Caco-2 (cell line): Measurements from ENCODE around the gene SLC16A7. TPM values are rescaled to one million over a fixed set of nuclear protein-coding genes. Genes with fewer than 3 reads are reported as not detected.

Experiments used
- BruUV-seq: library from RNA; stranded (reverse); fragments of 400-500 nt; replicated peaks from 2 replicates; lab custom pipeline; 2021; lab: Mats Ljungman, UMichigan
- CTCF ChIA-PET: fragments of 300-600 bp; sonication (Branson Sonifier 250); formaldehyde crosslinking; loops from one replicate; lab custom pipeline; 2022; ENCODE audit warnings: antibody characterized with exemption; lab: Charles Lee
- POLR2A ChIA-PET: fragments of 300-600 bp; sonication (Branson Sonifier 250); formaldehyde crosslinking; loops from one replicate; lab custom pipeline; 2022; ENCODE audit warnings: antibody characterized with exemption; lab: Charles Lee
- DNase-seq, 2 experiments: peaks; one replicate each; pipeline versions ENCODE4 v3.0.0 to v3.0.0-alpha.2; 2020 to 2022
- H3K27me3 ChIP-seq: replicated peaks from 2 replicates; pipeline ENCODE4 v1.6.0; 2011; ENCODE audit warnings: low read length; ENCODE audit not compliant: control insufficient read depth, insufficient read depth
- H3K36me3 ChIP-seq: 2 replicates; pipeline ENCODE4 v1.5.1; 2011; ENCODE audit warnings: low read length; ENCODE audit not compliant: control insufficient read depth, insufficient read depth
- H3K4me1 ChIP-seq: fragments of 250-450 bp; sonication (Bioruptor Pico); 2 replicates; pipeline ENCODE4 v1.5.1; 2020; ENCODE audit warnings: mild to moderate bottlenecking
- H3K4me3 ChIP-seq: 2 replicates; pipeline ENCODE4 v1.5.1; 2011; ENCODE audit warnings: low read depth, mild to moderate bottlenecking, control low read depth, low read length
- H3K9me3 ChIP-seq: fragments of 250-450 bp; sonication (Bioruptor Pico); 2 replicates; pipeline ENCODE4 v1.5.1; 2020; ENCODE audit warnings: mild to moderate bottlenecking, moderate library complexity
- H3K27ac Mint-ChIP-seq: one replicate; pipeline ENCODE4 v1.8.0; 2022; ENCODE audit warnings: mixed read lengths; ENCODE audit not compliant: unreplicated experiment
- H3K27me3 Mint-ChIP-seq: one replicate; pipeline ENCODE4 v1.8.0; 2022; ENCODE audit warnings: mixed read lengths; ENCODE audit not compliant: insufficient read depth, unreplicated experiment
- H3K36me3 Mint-ChIP-seq: one replicate; pipeline ENCODE4 v1.8.0; 2022; ENCODE audit warnings: mild to moderate bottlenecking, mixed read lengths; ENCODE audit not compliant: insufficient read depth, unreplicated experiment
- H3K4me1 Mint-ChIP-seq: one replicate; pipeline ENCODE4 v1.8.0; 2022; ENCODE audit warnings: low read depth, mixed read lengths; ENCODE audit not compliant: unreplicated experiment
- H3K4me3 Mint-ChIP-seq: one replicate; pipeline ENCODE4 v1.8.0; 2022; ENCODE audit warnings: mild to moderate bottlenecking, moderate library complexity, mixed read lengths; ENCODE audit not compliant: unreplicated experiment
- H3K9me3 Mint-ChIP-seq: one replicate; pipeline ENCODE4 v1.8.0; 2022; ENCODE audit warnings: mixed read lengths; ENCODE audit not compliant: unreplicated experiment
- CTCF ChIP-seq, 2 experiments: fragments of 200-600 bp in 1 of 2; IDR thresholded peaks; 1 replicate in 1 of 2; 2 replicates in 1 of 2; pipeline versions ENCODE4 v1.5.1 to v1.8.0; 2011 to 2022; ENCODE audit warnings: antibody characterized with exemption in 1 of 2, control low read depth in 1 of 2, inconsistent platforms in 1 of 2, low read depth in 1 of 2, low read length in 1 of 2, mild to moderate bottlenecking in 1 of 2, moderate library complexity in 1 of 2; ENCODE audit not compliant: insufficient read depth in 1 of 2, severe bottlenecking in 1 of 2, unreplicated experiment in 1 of 2
- intact Hi-C: fragments of 100-400 bp; cut with micrococcal nuclease; formaldehyde crosslinking; loops from one replicate; pipeline ENCODE4 v1.10.0; 2022; ENCODE audit not compliant: unreplicated experiment
- total RNA-seq: library from RNA; stranded (reverse); gene quantifications from 2 replicates; pipeline ENCODE4 v1.2.3, GENCODE V29; 2022

SLC16A7 gene
- total RNA-seq, 1 experiment from 2014 or later, result 6.6 TPM

GRCh38 chr12:59715434-59715833 is 119.6 kb downstream of the SLC16A7 start:
- intact Hi-C loops, result no loop called here
- TF ChIP-seq CTCF (IDR thresholded peaks at IDR 0.05; ENCODE audit: insufficient read depth in 1 of 2, low read depth in 1 of 2, low read length in 1 of 2, severe bottlenecking in 1 of 2, unreplicated experiment in 1 of 2), result no peak
- H3K4me1 Mint-ChIP-seq, result no peaks in the 10 kb centered on the region
- no peaks in the 10 kb centered on the region for H3K27me3 ChIP-seq
- no TSS peak for BruUV-seq
- CTCF ChIA-PET, result no interaction called here
- H3K4me3 Mint-ChIP-seq, result no peak overlapping the region
- H3K4me1 ChIP-seq, result no peaks in the 10 kb centered on the region
- H3K9me3 Mint-ChIP-seq, result no peaks in the 10 kb centered on the region
- no peaks in the 10 kb centered on the region for H3K27me3 Mint-ChIP-seq
- DNase-seq, result no peak
- no peak overlapping the region for H3K27ac Mint-ChIP-seq
- POLR2A ChIA-PET, result no interaction called here
- H3K36me3 Mint-ChIP-seq, result no peaks in the 10 kb centered on the region
- H3K36me3 ChIP-seq, result no peaks in the 10 kb centered on the region
- no peaks in the 10 kb centered on the region for H3K9me3 ChIP-seq
- H3K4me3 ChIP-seq, result no peak overlapping the region

- no TSS peak for BruUV-seq
- no peak for DNase-seq
- no peak overlapping the region for H3K4me3 ChIP-seq
- POLR2A ChIA-PET, result no interaction called here
- intact Hi-C loops, result no loop called here
- Mint-ChIP-seq H3K27ac (no peak overlapping the region), H3K4me1 (no peaks in the 10 kb centered on the region), H3K27me3 (no peaks in the 10 kb centered on the region), H3K36me3 (no peaks in the 10 kb centered on the region), H3K9me3 (no peaks in the 10 kb centered on the region), H3K4me3 (no peak overlapping the region)
- no peaks in the 10 kb centered on the region for H3K4me1 ChIP-seq
- H3K36me3 ChIP-seq, result no peaks in the 10 kb centered on the region
- TF ChIP-seq CTCF (IDR thresholded peaks at IDR 0.05; ENCODE audit: insufficient read depth in 1 of 2, low read depth in 1 of 2, low read length in 1 of 2, severe bottlenecking in 1 of 2, unreplicated experiment in 1 of 2), result no peak
- no peaks in the 10 kb centered on the region for H3K27me3 ChIP-seq
- no peaks in the 10 kb centered on the region for H3K9me3 ChIP-seq
- CTCF ChIA-PET, result no interaction called here
Observed at GRCh38 chr12:59716043-59716442, 120.2 kb downstream of the SLC16A7 start.

- Histone ChIP-seq H3K4me3 (no peak overlapping the region), H3K4me1 (no peaks in the 10 kb centered on the region), H3K36me3 (no peaks in the 10 kb centered on the region), H3K27me3 (no peaks in the 10 kb centered on the region), H3K9me3 (no peaks in the 10 kb centered on the region)
- no peak overlapping the region for H3K27ac Mint-ChIP-seq
- no peaks in the 10 kb centered on the region for H3K27me3 Mint-ChIP-seq
- no peak overlapping the region for H3K4me3 Mint-ChIP-seq
- no peaks in the 10 kb centered on the region for H3K4me1 Mint-ChIP-seq
- BruUV-seq, result no TSS peak
- no peak for DNase-seq
- H3K36me3 Mint-ChIP-seq, result no peaks in the 10 kb centered on the region
- no peaks in the 10 kb centered on the region for H3K9me3 Mint-ChIP-seq
- CTCF ChIA-PET, result no interaction called here
- POLR2A ChIA-PET, result no interaction called here
- intact Hi-C loops, result no loop called here
- TF ChIP-seq CTCF (IDR thresholded peaks at IDR 0.05; ENCODE audit: insufficient read depth in 1 of 2, low read depth in 1 of 2, low read length in 1 of 2, severe bottlenecking in 1 of 2, unreplicated experiment in 1 of 2), result no peak
Observed at GRCh38 chr12:59717436-59717835, 121.6 kb downstream of the SLC16A7 start.
